Lung (tissue), 12 donors: ENCODE results near the gene UBLCP1. TPM values are rescaled to one million over a fixed set of nuclear protein-coding genes. Genes with fewer than 3 reads are reported as not detected.
"Not testable (repeated sequence)": the region's sequence is repeated elsewhere in the genome, so short reads cannot be mapped to it uniquely, and the experiment has no call there.

Source experiments
- ATAC-seq: fragments of 200-7000 bp; cut with Tn5 transposase; one replicate; pipeline ENCODE4 v1.9.1; 2020; ENCODE audit warnings: moderate number of reproducible peaks; ENCODE audit not compliant: insufficient read depth, low FRiP score
- DNase-seq, 3 donors: peaks; one replicate each; pipeline ENCODE4 v3.0.0-alpha.2; 2013 to 2017
- H3K27ac ChIP-seq, 2 donors: one replicate each; pipeline ENCODE4 v1.5.1; 2013; ENCODE audit warnings: mild to moderate bottlenecking in 2 of 2, moderate library complexity in 2 of 2, control low read depth in 1 of 2, inconsistent platforms in 1 of 2, low read depth in 1 of 2, low read length in 1 of 2
- H3K27me3 ChIP-seq, 3 donors: one replicate each; pipeline ENCODE4 v1.5.1; 2013; ENCODE audit warnings: low read length in 2 of 3; ENCODE audit not compliant: control insufficient read depth in 3 of 3, insufficient read depth in 3 of 3
- H3K36me3 ChIP-seq, 4 donors: one replicate each; pipeline ENCODE4 v1.5.1; 2013; ENCODE audit warnings: low read length in 4 of 4, mild to moderate bottlenecking in 1 of 4, moderate library complexity in 1 of 4; ENCODE audit not compliant: control insufficient read depth in 4 of 4, insufficient read depth in 4 of 4
- H3K4me1 ChIP-seq, 5 donors: one replicate each; pipeline ENCODE4 v1.5.1; 2013; ENCODE audit warnings: low read length in 5 of 5, mild to moderate bottlenecking in 2 of 5, moderate library complexity in 1 of 5; ENCODE audit not compliant: control insufficient read depth in 5 of 5, insufficient read depth in 5 of 5
- H3K4me3 ChIP-seq: one replicate; pipeline ENCODE4 v1.5.1; 2013; ENCODE audit warnings: mild to moderate bottlenecking, control low read depth, moderate library complexity
- H3K9ac ChIP-seq, 2 donors: one replicate each; pipeline ENCODE4 v1.5.1; 2013; ENCODE audit warnings: low read length in 2 of 2, control low read depth in 1 of 2; ENCODE audit not compliant: insufficient read depth in 1 of 2
- H3K9me3 ChIP-seq, 4 donors: one replicate each; pipeline ENCODE4 v1.5.1; 2013; ENCODE audit warnings: low read length in 3 of 4, mild to moderate bottlenecking in 1 of 4, moderate library complexity in 1 of 4; ENCODE audit not compliant: control insufficient read depth in 4 of 4, insufficient read depth in 3 of 4
- CTCF ChIP-seq: IDR thresholded peaks from 2 replicates; pipeline ENCODE4 v1.5.1; 2012; ENCODE audit warnings: mild to moderate bottlenecking; ENCODE audit errors: control extremely low read depth, extremely low read depth
- WGBS, 2 donors: extraction: QIAGEN DNeasy Blood & Tissue Kit; methylation state at CpG; one replicate each; pipeline ENCODE4 v1.1.7; 2013; 5-methylcytosine and 5-hydroxymethylcytosine counted together
- polyA plus RNA-seq, 2 donors: library from polyadenylated mRNA; stranded (reverse); fragments of 200-250 nt; gene quantifications; one replicate each; pipeline ENCODE4 v1.2.1, GENCODE V29; 2013
- total RNA-seq, 2 donors: library from RNA; depleted of rRNA in 1 of 2; stranded (reverse); fragments of >200 nt in 1 of 2; gene quantifications; one replicate each; pipeline ENCODE4 v1.2.1, GENCODE V29; 2014 to 2021
- donor health status: control.
- donor health status: control.
- donor health status: Bipolar disorder and iron deficiency.
- donor health status: healthy.
- donor health status: DM: yes; HTN: yes; CAD: no.

UBLCP1 gene
- total and polyA plus RNA-seq, 4 donors, result 19.0 to 27.4 (median 25.0) TPM

DNA sequence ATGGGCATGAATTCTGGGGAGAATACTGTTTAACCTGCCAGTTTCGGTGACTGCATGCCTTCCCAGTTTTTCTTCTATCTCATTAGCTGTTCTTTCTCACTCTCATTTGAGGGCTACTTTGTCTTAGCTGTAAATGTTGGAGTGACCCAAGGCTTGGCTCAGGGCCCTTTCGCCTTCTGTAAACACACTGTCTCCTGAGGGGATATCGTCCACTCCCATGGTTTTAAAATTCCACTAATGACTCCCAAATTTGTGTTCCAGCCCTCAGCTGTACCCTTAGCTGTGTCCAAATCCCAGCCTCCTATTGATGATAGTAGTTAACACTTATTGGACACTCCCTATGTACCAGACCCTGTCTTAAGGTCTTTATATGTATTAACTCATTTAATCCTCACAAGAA is 39.6 kb upstream of the UBLCP1 start:
- Histone ChIP-seq H3K9ac (no peak overlapping the region), H3K4me1 (peaks cover 0 to 4% (median 0%) of the 10 kb centered on the region in 5 donors), H3K4me3 (no peak overlapping the region), H3K27ac (no peak overlapping the region), H3K9me3 (no peaks in the 10 kb centered on the region), H3K27me3 (no peaks in the 10 kb centered on the region), H3K36me3 (no peaks in the 10 kb centered on the region)
- DNase-seq (no peak), ATAC-seq (no peak)
- no peak for TF ChIP-seq CTCF
- WGBS, 2 donors, result 85 to 91% methylated on average over 3 of the region's 3 CpGs

DNA sequence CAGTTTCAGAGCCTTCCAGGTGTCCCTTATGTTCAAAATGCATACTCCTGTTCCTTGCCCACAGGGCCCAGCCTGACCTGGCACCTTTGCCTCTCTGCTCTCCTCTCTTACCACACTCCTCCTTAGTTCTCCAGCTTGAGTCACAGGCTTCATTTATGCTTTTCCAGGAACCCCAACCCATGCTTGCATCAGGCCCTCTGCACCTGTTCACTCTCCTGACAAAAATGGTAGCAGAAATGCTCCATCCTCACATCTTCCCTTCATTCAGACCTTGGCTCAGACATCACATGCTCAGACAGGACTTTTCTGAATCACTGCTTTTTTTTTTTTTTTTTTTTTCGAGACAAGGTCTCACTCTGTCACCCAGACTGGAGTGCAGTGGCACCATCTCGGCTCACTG is 38.6 kb upstream of the UBLCP1 start:
- TF ChIP-seq CTCF, result no peak
- Histone ChIP-seq H3K4me3 (no peak overlapping the region), H3K4me1 (peaks cover 0 to 2% (median 0%) of the 10 kb centered on the region in 5 donors), H3K9me3 (no peaks in the 10 kb centered on the region), H3K36me3 (no peaks in the 10 kb centered on the region), H3K9ac (no peak overlapping the region), H3K27me3 (no peaks in the 10 kb centered on the region), H3K27ac (no peak overlapping the region)
- WGBS, 2 donors, result 79 to 100% methylated on average over 1 to 2 of the region's 2 CpGs
- ATAC-seq (no peak), DNase-seq (no peak)

DNA sequence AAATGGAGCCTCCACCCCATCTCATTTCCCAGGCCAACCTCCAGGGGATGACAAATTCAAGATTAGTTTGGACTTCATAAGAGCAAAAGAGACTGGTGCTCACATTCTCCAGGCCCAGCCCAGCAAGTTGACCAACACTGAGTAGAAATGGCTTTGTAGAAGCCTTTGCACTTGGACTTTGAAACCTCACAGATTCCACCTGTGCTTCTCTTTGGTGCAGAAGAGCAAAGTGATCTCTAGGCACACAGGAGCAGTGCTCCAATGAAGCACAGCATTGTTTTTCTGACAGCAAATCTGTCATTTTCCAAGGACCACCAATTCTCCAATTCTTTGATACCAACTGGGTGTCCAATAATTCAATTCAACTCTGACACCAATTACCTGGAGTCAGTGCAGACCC is 36.6 kb upstream of the UBLCP1 start:
- no peak overlapping the region for H3K4me3 ChIP-seq
- H3K36me3 ChIP-seq, result no peaks in the 10 kb centered on the region
- H3K9ac ChIP-seq, result no peak overlapping the region
- no peak overlapping the region for H3K27ac ChIP-seq
- ATAC-seq (no peak), DNase-seq (no peak)
- H3K9me3 ChIP-seq, result no peaks in the 10 kb centered on the region
- TF ChIP-seq CTCF, result no peak
- peaks cover 0 to 2% (median 0%) of the 10 kb centered on the region in 5 donors for H3K4me1 ChIP-seq
- no peaks in the 10 kb centered on the region for H3K27me3 ChIP-seq

- no peak overlapping the region for H3K4me3 ChIP-seq
- H3K9ac ChIP-seq, result no peak overlapping the region
- H3K9me3 ChIP-seq, result no peaks in the 10 kb centered on the region
- no peaks in the 10 kb centered on the region for H3K27me3 ChIP-seq
- H3K36me3 ChIP-seq, result no peaks in the 10 kb centered on the region
- ATAC-seq (no peak), DNase-seq (no peak)
- peaks cover 0 to 2% (median 0%) of the 10 kb centered on the region in 5 donors for H3K4me1 ChIP-seq
- H3K27ac ChIP-seq, result no peak overlapping the region
- WGBS, 2 donors, result 46 to 56% methylated on average over 3 of the region's 3 CpGs
- TF ChIP-seq CTCF, result no peak
These were observed 35.6 kb upstream of the UBLCP1 start for GRCh38 chr5:159227452-159227851.

GRCh38 chr5:159228097-159228496 is 35.0 kb upstream of the UBLCP1 start:
- H3K4me3 ChIP-seq, ATAC-seq, H3K36me3 ChIP-seq, H3K9ac ChIP-seq, H3K9me3 ChIP-seq, H3K27me3 ChIP-seq, H3K4me1 ChIP-seq, DNase-seq: not testable (repeated sequence)
- WGBS, 2 donors, result 82 to 91% methylated on average over 5 of the region's 5 CpGs
- peak overlapping the region in 1 of 2 donors; percentile 6 for H3K27ac ChIP-seq
